HTERT RPE-1 (cell line): ENCODE measurements around the gene PNKP.
"Not testable (repeated sequence)": the region's sequence is repeated elsewhere in the genome, so short reads cannot be mapped to it uniquely, and the experiment has no call there.

Experiments
- in situ Hi-C: fragments of 300-500 bp; cut with MboI; formaldehyde crosslinking; loops from 4 replicates; pipeline ENCODE4 v1.14.3; 2020; ENCODE audit warnings: low sequenced_read_pairs

Gene PNKP

DNA sequence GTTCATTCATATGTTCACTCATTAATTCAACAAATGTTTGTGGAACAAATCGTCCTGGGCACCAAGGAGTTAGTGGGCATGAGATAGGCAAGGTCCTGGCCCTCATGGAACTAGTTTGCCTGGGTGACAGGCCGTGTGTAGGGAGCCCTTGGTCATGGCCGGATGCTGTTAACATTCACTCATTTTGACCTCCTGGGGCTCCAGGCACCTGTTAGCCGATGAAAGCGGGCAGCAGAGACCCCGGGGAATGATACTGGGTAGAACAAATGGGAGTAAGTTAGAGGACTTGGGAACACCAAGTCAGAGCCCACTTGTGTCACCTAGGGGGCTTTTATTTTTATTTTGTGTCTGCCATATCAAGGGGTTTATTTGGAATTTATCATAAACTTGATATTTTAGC is 42.7 kb downstream of the PNKP start:
- in situ Hi-C loops, result no loop called here

GRCh38 chr19:49823472-49823871 is 43.9 kb downstream of the PNKP start:
- in situ Hi-C loops, result no loop called here

DNA sequence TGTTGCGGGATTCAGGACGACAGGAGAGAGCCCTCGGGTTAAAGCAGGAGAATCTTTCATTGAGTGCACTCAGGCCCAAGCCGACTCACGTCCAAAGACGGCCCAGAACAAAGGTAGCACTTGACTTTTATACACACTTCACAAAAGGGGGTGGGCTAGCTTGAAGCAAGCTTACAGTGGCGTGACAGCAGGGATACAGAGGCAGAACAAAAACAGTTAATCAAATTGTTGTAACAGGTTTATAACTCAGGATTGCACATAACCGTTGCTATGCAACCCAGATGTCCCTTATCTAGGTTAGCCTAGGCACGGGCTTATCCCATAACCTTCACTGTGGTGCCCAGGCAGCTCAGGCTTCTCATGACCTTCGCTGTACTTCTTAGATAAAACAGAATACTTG is 47.3 kb downstream of the PNKP start:
- in situ Hi-C loops, result no loop called here

DNA sequence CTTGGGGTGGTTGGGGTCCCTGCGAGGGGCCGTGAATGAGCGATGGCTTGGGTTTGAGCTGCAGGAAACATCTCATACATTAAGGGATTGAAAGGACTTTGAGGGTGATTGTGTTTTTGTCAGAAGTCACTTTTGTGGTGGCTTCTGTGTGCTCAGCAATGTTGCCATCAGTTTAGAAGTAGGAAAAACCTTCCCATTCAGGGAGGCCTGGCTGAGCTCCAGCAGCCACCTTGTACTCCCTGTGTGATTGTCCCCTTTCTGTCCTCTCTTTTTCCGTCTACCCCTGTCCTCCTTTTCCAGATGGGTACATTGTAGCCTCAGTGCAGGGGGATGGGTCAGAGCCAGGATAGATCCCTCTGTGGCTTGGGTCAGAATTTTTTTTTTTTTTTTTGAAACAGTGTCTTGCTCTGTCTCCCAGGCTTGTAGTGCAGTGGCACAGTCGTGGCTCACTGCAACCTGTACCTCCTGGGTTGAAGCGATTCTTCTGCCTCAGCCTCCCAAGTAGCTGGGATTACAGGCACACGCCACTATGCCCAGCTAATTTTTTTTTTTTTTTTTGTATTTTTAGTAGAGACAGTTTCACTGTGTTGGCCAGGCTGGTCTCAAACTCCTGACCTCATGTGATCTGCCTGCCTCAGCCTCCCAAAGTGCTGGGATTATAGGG is 47.8 kb downstream of the PNKP start:
- in situ Hi-C loops, result not testable (repeated sequence)

DNA sequence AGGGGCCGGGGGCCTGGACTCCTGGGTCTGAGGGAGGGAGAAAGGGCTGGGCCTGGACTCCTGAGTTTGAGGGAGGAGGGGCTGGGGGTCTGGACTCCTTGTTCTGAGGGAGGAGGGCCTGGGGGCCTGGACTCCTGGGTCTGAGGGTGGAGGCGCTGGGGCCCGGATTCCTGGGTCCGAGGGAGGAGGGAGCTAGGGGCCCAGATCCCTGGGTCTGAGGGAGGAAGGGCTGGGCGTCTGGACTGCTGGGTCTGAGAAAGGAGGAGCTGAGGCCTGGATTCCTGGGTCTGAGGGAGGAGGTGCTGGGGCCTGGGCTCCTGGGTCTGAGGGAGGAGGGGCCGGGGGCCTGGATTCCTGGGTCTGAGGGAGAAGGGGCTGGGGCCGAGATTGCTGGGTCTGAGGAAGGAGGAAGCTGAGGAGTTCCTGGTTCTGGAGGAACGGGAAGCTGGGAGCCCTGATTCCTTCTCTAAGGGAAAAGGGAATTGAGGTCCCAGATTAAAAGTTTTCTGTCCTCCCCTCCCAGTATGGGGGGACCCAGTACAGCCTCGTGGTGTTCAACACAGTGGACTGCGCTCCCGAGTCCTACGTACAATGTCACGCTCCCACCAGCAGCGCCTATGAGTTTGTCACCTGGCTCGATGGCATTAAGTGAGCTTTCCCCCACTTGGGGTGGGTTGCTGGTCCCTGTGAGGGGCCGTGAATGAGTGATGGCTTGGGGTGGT is 48.6 kb downstream of the PNKP start:
- in situ Hi-C loops, result no loop called here

GRCh38 chr19:49817964-49818648 is 49.3 kb downstream of the PNKP start, which contains the start of gene MED25:
TSS of gene MED25 (plus strand) at chr19:49818289. CDS start at chr19:49818342, 53 bp downstream.
- in situ Hi-C loops, result no loop called here

- in situ Hi-C loops, result no loop called here
Observed at GRCh38 chr19:49816590-49816989, 50.8 kb downstream of the PNKP start.

- in situ Hi-C loops, result no loop called here
Observed at GRCh38 chr19:49814010-49814409, 53.4 kb downstream of the PNKP start.

GRCh38 chr19:49812997-49813861 is 54.1 kb downstream of the PNKP start, which contains the start of gene FUZ:
TSS of gene FUZ (minus strand) at chr19:49813292. CDS start at chr19:49813106, 186 bp downstream.
- in situ Hi-C loops, result no loop called here

DNA sequence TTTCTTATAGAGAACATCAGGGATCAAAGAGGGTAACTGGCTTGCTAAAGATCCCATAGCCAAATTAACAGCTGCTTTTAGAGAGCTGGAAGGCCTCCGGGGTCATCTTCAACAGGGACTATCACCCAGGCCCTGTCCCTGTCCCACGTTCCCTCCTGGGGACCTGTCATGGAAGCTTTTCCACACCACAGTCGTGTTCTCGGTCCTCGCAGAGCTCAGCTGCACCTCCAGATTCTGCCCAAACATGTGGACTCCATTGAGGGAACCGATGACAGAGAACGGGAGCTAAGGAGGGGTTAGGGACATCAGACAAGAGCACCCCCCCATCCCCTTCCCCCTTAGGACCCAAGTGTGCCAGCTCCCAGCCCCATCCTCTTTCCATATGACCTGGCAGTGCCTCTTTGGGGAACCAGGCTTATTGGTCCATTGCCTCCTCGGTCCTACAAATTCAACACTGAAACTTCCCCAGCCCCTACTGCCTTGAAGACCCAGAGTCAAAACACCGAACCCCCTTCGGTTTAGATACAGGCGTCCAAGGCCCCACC is 54.9 kb downstream of the PNKP start:
- in situ Hi-C loops, result no loop called here

- in situ Hi-C loops, result no loop called here
Observed at GRCh38 chr19:49811328-49811727, 56.0 kb downstream of the PNKP start.
